Colon (tissue), 2 donors: ENCODE results near the gene TOP1.

ENCODE experiments used
- FAIRE-seq: peaks from 2 replicates; lab custom pipeline; 2012; peaks lifted over from hg19 to GRCh38; lab: Jason Lieb, UNC
- donor health status: control.
- donor health status: control.

The TOP1 gene

GRCh38 chr20:41058674-41059635, 30.3 kb downstream of the TOP1 start:
- no peak for FAIRE-seq

- no peak for FAIRE-seq
Measured at GRCh38 chr20:41061155-41061554, 32.5 kb downstream of the TOP1 start.

DNA sequence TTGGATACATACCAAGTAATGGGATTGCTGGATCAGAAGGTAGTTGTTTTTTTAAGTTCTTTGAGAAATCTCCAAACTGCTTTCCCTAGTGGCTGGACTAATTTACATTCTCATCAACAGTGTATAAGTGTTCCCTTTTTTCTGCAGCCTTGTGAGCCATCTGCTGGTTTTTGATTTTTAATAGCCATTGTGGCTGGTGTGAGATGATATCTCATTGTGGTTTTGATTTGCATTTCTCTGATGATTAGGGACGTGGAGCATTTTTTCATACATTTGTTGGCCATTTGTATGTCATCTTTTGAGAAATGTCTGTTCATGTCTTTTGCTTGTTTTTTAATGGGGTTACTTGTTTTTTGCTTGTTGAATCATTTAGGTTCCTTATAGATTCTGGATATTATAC, 34.8 kb downstream of the TOP1 start:
- FAIRE-seq, result no peak

DNA sequence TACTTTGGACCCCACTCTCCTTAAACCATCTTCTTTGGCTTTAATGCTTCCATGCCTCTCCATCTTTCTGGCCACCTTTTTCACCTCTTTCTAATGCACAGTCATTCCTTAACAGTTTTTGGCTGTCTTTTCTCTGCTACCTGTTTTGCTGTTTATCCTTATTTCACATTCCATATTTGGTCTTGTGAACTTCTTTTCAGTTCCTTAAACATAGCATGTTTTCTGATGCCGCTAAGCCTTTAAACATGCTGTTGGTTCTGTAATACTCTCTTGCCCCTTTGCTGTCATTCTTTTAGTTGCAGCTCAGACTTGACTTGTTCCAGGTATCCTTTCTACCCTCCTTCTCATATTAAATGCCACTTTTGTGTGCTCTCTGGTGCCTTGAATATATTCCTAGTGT, 35.8 kb downstream of the TOP1 start:
- no peak for FAIRE-seq

DNA sequence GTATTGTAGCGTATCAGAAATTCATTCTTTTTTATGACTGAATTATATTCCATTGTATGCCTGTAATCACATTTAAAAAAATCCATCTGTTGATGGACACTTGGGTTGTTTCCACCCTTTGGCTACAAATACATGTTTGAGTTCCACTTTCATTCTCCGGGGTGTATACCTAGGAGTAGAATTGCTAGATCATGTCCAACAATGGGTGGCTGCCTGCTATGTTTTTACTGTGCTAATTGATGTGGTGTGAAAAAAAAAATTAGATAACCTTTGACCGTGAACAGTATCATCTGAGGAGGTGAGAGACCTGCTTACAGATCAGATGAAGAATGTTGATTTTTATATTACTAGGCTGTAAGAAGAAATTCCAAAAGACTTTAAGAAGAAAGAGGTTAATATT, 37.1 kb downstream of the TOP1 start:
- no peak for FAIRE-seq

- no peak for FAIRE-seq
Measured at GRCh38 chr20:41068806-41069205, 40.2 kb downstream of the TOP1 start.

DNA sequence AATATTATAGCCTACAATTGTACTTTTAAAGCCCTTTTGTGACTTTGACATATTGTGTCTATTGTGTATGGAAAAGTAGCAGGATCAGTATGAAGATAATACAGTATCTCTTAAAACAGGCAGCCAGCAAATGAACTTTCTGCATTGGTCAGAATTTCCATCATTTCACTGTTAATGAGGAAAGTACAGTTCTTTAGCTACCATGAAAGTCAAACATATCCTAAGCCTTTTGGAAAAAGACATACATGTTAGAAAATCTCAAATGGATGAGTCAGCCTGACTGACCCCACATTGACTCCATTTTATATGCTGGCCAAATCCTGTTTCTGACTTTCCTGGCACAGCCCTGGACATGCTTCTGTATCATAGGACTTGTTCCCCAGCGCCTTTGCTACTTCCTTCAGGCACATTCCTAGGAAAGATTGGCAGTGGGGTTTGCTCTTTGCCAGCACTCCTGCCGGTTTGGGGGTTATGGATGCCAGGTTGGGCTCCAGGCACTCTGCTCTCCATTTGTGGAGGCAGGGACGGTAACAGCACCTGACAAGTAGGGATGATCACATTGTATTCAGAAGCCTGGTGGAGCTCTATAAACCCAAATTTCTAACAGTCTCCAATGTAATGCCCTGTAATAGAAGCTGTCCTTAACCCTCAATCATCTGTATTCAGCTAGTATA, 43.7 kb downstream of the TOP1 start:
- FAIRE-seq, result no peak

DNA sequence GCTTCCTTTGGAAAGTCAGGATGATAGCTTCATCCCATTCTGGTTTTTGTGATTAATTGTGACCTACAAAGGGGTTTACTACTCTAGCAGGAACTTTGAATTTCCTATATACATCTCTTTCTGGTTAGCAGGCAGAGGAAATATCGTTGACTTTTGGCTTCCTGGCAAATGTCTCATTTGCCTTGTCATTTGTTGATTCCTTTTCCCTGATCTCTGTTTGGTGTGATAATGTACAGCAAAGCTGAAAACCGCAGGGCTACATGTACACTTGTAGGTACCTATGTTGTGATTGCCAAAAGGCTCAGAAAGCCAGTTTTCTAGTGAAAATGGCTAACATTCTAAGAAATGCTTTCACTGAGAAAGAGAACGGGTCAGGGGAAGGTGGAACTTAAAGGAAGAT, 44.3 kb downstream of the TOP1 start:
- FAIRE-seq, result no peak

DNA sequence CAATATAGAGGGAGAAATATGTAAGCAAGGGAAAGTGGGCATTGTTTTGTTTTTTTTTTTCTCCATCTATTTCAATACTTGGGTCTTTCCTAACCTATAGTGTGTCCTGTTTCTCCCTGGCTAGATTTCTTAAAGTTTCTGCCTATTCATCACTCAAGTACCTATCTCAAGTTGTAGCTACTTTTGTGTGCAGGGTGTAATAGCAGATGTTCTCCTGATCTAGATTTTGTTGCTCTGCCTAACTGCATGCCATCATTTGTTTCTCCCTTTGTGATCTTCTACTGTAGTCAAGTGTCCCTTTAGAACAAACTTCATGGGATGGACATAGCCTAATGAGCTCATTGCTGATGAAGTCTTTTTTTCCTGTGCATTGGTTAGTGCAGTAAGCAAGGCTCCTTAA, 45.8 kb downstream of the TOP1 start:
- FAIRE-seq, result no peak

- FAIRE-seq, result no peak
Measured at GRCh38 chr20:41076776-41077175, 48.2 kb downstream of the TOP1 start.

- FAIRE-seq, result no peak
Measured at GRCh38 chr20:41078329-41078728, 49.7 kb downstream of the TOP1 start.

DNA sequence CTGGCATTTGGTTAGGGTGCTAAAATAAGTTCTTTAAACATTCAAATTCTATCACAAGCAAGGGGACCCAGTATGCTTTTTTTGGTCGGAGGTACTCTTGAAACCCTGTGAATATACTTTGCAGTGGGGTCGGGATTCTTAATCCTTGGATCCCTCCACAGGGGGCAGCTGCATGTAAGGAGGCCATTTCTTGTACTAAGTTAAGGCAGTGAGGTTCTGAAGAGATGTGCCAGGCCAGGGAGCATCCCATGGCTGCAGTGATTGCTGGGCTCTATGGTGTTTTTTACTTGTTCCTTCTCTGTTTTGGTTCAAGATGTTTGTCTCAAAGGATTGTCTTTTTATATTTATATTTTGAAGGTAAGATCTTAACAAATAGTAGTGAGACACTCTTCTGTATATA, 50.4 kb downstream of the TOP1 start:
- FAIRE-seq, result no peak

DNA sequence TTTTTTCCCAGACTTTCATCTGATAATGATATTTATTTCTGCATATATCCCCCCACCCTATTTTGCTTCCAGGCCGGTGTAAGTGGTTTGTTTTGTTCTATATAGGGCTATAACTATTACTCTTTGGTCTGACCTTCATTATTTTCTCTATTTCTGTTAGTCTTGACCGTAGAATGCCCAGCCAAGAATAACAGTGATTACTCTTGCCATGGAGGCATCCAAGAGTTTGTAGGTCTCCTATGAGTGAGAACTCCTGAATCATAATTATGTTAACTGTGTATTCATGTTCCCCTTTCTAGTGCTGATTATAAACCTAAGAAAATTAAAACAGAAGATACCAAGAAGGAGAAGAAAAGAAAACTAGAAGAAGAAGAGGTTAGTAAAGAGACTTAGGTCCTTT, 52.2 kb downstream of the TOP1 start:
- FAIRE-seq, result no peak

GRCh38 chr20:41081276-41081814, 52.7 kb downstream of the TOP1 start:
- no peak for FAIRE-seq

DNA sequence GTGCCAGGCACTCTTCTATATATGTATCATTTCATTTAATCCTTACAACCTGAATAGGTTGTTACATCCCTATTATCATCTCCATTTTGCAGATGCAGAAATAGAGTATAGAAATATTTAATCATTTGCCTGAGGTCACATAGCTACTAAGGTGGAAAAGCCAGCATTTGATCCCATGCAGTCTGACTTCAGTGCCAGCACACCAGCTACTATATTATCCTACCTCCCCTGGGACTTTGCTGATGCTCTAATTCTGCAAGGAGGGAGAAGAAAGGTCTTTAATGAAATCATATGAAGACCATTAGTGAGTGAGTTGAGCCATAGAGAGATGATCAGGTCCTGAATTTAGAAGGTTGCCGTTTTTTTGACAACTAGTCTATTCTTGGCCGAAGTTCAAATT, 53.7 kb downstream of the TOP1 start:
- no peak for FAIRE-seq

DNA sequence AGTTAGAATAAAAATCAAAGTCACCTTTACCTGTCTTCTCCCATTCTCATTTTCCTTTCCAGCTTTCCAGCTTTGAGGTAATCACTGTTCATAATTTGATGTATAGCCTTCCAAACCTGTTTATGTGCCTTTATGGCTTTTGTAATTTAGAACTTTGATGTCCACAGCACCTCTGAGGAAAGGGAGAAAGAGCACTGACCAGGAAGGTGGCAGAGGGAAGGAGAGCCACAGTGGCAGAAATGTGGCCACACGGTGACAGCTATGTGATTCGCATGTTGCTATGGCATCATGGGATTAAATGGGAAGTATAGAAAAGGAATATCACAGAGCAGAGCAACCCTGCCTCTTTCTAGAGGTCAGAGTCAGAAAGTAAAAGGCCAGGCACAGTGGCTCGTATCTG, 57.0 kb downstream of the TOP1 start:
- no peak for FAIRE-seq

- no peak for FAIRE-seq
Measured at GRCh38 chr20:41086402-41087324, 58.0 kb downstream of the TOP1 start.

GRCh38 chr20:41087325-41087685, 58.7 kb downstream of the TOP1 start:
- no peak for FAIRE-seq

DNA sequence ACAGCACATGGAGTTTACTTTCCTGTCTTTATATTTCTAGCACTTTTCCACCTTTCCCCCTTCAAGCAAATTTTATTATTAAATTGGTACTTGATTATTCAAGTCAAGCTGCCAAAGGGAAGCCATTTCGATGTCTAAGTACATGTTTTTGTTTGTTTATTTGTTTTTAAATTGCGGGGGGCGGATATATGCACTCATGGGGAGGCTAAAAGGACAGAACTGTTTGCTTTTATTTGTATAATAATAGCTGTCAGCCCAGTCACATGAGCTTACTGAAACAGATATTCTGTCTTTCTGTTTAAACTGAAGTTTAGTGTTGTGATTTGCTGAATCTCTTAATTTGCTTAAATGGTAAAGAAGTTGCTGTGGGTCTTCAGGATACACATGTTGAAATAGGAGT, 59.2 kb downstream of the TOP1 start:
- FAIRE-seq, result no peak

- no peak for FAIRE-seq
Measured at GRCh38 chr20:41089555-41089954, 60.9 kb downstream of the TOP1 start.

DNA sequence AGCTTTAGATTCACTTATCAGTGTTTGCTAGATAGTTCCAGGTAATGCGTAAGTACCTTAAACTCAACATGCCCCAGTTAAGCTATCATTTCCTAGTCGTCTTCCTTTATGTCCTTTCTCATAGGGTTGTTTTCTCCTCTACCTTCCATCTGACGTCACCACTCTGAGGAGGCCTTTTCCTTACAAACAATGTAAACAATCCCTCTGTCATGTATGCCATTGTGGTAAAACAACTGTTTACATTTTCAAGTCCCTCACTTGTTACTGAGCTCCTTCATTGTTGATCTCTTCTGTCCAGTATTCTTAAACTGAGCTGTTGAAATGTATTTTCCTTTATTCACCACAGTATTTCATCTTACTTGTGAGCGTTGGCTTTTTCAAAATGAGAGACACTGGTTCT, 63.3 kb downstream of the TOP1 start:
- FAIRE-seq, result no peak

GRCh38 chr20:41094353-41095055, 65.9 kb downstream of the TOP1 start:
- no peak for FAIRE-seq
